IPS-18c (cell line): Measurements from ENCODE around the gene EGFR.

Experiments
- H3K4me3 ChIP-seq: 2 replicates; pipeline ENCODE4 v1.7.0; 2013; ENCODE audit warnings: low read depth, mild to moderate bottlenecking, low read length, moderate library complexity; ENCODE audit not compliant: insufficient read depth
- H3K9me3 ChIP-seq: one replicate; pipeline ENCODE4 v1.6.1; 2013; ENCODE audit warnings: mild to moderate bottlenecking, low read length, moderate library complexity; ENCODE audit not compliant: control insufficient read depth, insufficient read depth

The EGFR gene

GRCh38 chr7:54996391-54996790 is 22.4 kb upstream of the EGFR start:
- Histone ChIP-seq H3K9me3 (no peaks in the 10 kb centered on the region), H3K4me3 (no peak overlapping the region)

- Histone ChIP-seq H3K4me3 (no peak overlapping the region), H3K9me3 (no peaks in the 10 kb centered on the region)
Observed at GRCh38 chr7:55004579-55004978, 14.2 kb upstream of the EGFR start.

DNA sequence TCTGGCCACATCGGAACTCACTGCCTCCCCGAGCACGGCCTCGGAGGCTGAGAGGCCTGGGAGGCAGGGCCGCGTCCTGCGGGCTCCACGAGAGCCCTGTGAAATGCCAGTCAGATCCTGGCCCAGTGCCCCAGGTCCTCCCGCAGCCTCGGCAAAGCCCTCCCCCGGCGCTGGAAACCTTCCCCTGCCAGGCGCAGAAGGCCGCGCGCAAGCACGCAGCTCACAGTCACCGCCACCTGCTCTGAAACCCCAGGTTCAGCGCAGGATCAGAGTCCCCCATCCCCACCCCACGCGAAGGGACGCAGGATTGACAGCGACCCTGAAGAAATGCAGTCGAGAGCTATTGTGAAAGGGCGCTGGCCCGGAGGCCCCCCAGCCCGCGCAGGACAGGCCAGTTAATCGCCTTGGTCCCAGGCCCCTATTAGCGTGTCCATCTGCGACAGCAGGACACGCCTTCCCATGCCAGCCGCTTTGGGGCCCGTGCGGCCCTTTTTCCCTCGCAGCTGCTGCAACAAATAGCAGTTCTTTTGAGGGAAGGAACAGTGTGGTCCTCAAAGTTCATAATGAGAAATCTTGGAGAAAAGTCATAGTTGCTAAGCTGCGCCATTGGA is 13.5 kb upstream of the EGFR start:
- Histone ChIP-seq H3K9me3 (no peaks in the 10 kb centered on the region), H3K4me3 (no peak overlapping the region)

DNA sequence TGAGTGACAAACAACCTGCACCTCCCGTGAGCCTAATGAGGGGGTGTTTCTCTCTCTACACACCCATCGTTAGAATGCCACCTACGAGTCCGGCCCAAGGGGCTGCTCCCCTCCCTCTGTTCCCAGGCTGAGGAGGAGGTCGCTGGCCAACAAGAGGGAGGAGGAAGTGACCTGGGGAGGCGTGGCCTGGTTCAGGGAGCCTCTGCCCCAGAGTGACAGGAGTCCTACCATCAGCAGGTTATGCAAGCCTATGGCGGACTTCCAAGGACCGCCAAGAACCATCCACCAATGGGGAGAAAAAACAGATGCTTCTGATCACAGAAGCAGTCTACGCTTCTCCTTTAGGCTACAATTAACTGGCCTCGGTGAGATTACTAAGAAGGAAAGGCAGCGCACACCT is 12.3 kb upstream of the EGFR start:
- Histone ChIP-seq H3K9me3 (no peaks in the 10 kb centered on the region), H3K4me3 (no peak overlapping the region)

DNA sequence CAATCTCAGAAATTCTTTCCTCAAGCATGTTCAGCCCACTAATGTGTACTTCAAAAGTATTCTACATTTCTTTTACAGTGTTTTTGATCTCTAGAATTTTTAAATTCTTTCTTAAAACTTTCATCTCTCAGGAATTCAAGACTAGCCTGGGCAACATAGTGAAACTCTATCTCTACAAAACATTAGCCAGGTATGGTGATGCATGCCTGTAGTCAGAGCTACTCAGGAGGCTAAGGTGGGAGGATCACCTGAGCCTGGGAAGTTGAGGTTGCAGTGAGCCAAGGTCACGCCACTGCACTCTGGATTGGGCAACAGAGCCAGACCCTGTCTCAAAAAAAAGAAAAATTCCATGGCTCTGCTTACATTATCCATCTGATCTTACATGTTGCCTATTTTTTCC is 5.0 kb upstream of the EGFR start:
- Histone ChIP-seq H3K9me3 (peaks cover 1% of the 10 kb centered on the region), H3K4me3 (no peak overlapping the region)

DNA sequence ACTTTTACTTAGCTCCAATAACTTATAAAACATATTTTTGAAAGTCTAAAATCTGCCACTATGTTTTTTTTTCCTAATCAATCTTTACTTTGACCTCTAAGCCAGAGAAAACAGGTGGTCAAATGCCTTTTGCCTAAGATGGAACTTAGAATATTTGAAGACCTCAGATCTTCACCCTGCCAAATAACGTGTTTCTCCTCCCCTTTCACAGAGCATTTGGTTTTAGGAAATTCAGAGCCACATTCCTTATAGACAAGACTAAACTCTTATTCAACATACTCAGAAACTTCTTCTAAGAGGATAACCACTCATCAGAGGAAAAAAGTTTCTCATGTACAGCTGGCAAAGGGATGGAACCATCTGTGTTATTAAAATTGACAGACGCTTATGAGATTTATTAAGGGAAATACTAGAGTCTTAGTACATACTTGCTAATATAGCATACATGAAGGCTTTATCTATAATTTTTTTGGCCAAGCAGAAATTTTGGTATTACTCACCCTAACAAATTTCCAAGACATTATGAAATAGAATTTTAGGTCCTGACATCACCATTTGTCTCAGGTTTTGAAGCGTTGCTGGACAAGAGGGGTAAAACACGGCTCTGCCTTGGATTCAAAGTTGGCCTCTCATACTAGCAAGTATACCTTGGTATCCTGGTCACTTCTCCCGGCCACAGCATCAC is 2.6 kb upstream of the EGFR start:
- no peak overlapping the region for H3K4me3 ChIP-seq
- H3K9me3 ChIP-seq = peaks cover 2% of the 10 kb centered on the region

DNA sequence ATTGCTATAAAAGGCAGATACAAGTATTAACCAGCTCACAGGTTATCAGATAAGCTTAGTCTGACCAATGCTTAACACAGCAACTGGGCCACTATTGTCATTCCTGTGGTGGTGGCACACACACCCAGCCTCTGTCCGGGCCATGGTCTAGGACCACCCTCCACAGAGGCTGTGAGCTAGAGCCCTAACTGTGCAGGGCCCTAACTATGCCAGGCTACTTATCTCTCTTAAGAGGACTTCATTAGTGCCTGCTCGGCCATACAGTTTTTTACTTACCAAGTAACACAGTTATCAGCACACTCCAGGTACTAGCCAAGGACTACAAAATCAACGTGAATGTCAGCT is 2.1 kb upstream of the EGFR start:
- Histone ChIP-seq H3K4me3 (no peak overlapping the region), H3K9me3 (peaks cover 2% of the 10 kb centered on the region)

DNA sequence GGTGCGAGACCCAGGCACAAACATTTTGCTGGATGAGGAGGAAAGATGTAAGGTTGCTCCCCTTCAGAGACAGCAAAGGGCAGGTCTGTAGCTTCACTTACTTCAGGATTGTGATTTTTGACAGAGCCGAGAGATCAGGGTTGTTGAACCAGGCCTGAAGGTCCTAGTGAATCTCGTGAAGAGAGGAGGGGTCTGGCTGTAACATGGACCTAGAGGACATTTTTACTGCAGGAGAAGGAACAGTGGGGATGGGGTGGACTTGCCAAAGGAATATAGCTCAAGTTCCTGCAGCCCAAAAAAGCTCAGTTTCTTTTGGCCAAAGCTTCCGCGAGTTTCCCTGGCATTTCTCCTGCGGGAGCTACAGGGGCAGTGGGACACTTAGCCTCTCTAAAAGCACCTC is 976 bp upstream of the EGFR start:
- H3K9me3 ChIP-seq = peaks cover 2% of the 10 kb centered on the region
- H3K4me3 ChIP-seq = no peak overlapping the region; the same call in 1 of the 2 replicates

DNA sequence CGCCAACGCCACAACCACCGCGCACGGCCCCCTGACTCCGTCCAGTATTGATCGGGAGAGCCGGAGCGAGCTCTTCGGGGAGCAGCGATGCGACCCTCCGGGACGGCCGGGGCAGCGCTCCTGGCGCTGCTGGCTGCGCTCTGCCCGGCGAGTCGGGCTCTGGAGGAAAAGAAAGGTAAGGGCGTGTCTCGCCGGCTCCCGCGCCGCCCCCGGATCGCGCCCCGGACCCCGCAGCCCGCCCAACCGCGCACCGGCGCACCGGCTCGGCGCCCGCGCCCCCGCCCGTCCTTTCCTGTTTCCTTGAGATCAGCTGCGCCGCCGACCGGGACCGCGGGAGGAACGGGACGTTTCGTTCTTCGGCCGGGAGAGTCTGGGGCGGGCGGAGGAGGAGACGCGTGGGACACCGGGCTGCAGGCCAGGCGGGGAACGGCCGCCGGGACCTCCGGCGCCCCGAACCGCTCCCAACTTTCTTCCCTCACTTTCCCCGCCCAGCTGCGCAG is 424 bp downstream of the EGFR start:
- Histone ChIP-seq H3K9me3 (peaks cover 2% of the 10 kb centered on the region), H3K4me3 (peak overlapping the region; percentile 57)

DNA sequence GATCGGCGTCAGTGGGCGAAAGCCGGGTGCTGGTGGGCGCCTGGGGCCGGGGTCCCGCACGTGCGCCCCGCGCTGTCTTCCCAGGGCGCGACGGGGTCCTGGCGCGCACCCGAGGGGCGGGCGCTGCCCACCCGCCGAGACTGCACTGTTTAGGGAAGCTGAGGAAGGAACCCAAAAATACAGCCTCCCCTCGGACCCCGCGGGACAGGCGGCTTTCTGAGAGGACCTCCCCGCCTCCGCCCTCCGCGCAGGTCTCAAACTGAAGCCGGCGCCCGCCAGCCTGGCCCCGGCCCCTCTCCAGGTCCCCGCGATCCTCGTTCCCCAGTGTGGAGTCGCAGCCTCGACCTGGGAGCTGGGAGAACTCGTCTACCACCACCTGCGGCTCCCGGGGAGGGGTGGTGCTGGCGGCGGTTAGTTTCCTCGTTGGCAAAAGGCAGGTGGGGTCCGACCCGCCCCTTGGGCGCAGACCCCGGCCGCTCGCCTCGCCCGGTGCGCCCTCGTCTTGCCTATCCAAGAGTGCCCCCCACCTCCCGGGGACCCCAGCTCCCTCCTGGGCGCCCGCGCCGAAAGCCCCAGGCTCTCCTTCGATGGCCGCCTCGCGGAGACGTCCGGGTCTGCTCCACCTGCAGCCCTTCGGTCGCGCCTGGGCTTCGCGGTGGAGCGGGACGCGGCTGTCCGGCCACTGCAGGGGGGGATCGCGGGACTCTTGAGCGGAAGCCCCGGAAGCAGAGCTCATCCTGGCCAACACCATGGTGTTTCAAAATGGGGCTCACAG is 1.1 kb downstream of the EGFR start:
- Histone ChIP-seq H3K9me3 (peaks cover 2% of the 10 kb centered on the region), H3K4me3 (peak overlapping the region; percentile 57)

DNA sequence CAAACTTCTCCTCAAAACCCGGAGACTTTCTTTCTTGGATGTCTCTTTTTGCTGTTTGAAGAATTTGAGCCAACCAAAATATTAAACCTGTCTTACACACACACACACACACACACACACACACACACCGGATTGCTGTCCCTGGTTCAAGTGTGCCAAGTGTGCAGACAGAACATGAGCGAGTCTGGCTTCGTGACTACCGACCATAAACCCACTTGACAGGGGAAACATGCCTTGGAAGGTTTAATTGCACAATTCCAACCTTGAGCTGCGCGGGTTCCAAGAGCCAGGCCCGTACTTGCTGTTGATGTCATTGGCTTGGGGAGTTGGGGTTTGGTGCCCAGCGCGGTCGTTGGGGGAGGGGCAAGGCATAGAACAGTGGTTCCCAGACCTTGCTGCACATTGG is 1.7 kb downstream of the EGFR start:
- H3K4me3 ChIP-seq = peak overlapping the region; percentile 57; the same call in 1 of the 2 replicates
- peaks cover 2% of the 10 kb centered on the region for H3K9me3 ChIP-seq

DNA sequence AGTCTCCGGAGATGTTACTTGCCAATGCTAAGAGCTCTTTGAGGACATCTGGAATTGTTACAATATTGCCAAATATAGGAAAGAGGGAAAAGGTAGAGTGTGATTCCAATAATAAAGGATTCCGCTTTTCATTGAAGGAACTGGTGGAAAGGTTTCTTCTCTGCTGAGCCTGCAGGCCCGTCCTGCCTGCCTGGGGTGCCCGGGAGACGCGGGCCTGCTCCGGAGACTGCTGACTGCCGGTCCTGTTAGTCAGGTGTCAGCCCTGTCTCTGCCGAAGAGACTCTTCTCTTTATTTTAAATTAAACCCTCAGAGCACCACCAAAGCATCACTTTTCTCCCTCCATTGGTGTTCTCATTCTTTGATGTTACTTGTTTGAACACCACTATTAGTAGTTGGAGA is 2.2 kb downstream of the EGFR start:
- no peak overlapping the region for H3K4me3 ChIP-seq
- peaks cover 2% of the 10 kb centered on the region for H3K9me3 ChIP-seq

DNA sequence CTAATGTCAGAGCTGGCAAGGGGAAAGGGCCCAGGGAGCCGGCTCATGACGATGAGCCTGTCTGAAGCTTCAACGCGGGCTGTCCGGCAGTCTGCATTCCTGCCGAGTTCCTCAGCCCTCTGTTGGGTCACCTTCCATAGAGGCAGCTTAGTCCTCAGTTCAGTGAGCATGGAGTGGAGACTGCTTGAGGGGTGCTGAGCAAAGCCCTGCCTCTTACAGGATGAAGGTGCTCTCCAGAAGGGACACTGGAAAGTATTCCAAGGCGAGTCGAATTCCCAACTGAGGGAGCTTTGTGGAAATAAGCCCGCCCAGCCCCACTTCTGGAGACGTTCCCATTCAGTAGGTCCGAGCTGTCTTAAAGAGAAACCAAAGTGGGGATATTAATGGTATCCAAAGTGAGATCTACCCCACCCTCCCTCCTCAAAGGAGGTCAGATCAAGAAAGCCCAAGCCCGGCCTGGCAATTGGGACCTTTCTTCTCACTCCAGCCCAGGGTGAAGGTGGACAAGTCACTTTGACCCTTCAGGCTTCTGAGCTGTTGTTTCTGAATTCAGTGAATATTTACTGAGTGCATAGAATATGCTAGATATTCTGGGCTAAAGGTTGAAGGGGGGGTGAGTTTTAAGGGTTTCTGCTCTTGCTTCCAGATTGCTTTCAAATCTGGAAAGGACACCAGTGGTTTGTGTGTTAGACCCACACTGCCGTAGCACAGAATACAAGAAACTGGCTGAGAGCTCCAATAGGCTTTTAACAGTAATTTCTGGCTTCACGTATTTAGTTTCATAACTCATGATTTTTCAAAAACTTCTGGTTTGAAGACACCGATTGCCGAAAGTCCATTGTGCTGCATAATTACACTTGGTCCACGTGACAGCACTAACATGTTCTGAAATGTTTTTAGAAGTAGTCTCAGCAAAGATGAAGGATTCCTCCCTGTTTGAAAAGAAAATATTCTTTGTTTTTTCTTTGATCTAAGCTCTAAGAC is 3.5 kb downstream of the EGFR start:
- H3K4me3 ChIP-seq = no peak overlapping the region
- peaks cover 2% of the 10 kb centered on the region for H3K9me3 ChIP-seq

DNA sequence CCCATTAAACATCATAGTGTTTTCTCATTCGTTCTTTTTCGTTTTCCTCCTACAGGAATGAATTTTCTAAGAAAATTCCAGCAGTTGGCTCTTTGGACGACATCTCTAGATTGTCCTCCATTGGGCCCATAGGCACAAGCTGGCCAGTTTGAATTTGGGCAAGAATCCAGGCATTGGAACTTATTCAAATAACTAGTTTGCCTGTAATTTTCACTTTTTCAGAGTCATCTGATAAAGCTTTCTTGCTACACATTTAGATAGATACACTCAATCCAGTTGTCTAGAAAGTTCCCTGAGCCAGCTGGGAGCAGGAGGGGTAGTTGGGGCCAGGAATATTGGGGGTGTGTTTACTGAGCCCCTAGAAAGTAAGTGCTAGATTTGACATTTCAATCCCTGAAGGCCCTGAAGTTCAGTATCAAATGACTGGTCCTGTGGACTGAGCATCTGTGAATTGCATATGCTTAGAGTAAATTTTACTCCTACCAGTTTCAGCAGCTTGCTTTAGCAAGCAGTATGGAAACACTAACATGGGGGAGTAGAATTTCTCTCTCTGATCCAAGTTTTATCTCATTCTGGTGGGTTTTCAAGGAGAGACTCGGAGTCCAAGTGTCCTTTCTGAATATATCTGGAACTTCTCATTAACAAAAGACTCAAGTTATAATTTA is 5.2 kb downstream of the EGFR start:
- Histone ChIP-seq H3K4me3 (no peak overlapping the region), H3K9me3 (no peaks in the 10 kb centered on the region)

GRCh38 chr7:55024776-55025175 is 6.0 kb downstream of the EGFR start:
- Histone ChIP-seq H3K4me3 (no peak overlapping the region), H3K9me3 (no peaks in the 10 kb centered on the region)

- H3K4me3 ChIP-seq = no peak overlapping the region
- no peaks in the 10 kb centered on the region for H3K9me3 ChIP-seq
Observed at GRCh38 chr7:55026086-55026790, 7.4 kb downstream of the EGFR start.
